ENCODE data around the gene MYLK. TPM values are rescaled to one million over a fixed set of nuclear protein-coding genes. Genes with fewer than 3 reads are reported as not detected.

Gene MYLK
- total and polyA plus RNA-seq, 4 donors = 17.1 to 158 (median 41.9) TPM

- 95% methylated on average over 3 of the region's 3 CpGs for WGBS
- DNase-seq (ENCODE audit: low spot score) = no peak
- Histone ChIP-seq H3K4me1 (ENCODE audit: control insufficient read depth in 4 of 4, insufficient read depth in 4 of 4, low read length in 3 of 4) (peaks cover under 1 to 24% (median 1%) of the 10 kb centered on the region in 4 donors), H3K9ac (ENCODE audit: low read depth in 1 of 2, low read length in 2 of 2) (no peak overlapping the region), H3K36me3 (ENCODE audit: control insufficient read depth in 4 of 4, insufficient read depth in 3 of 4, low read depth in 1 of 4, low read length in 3 of 4) (no peaks in the 10 kb centered on the region), H3K4me3 (ENCODE audit: low read depth in 1 of 3, low read length in 3 of 3) (no peak overlapping the region), H3K27me3 (ENCODE audit: control insufficient read depth in 4 of 4, insufficient read depth in 4 of 4, low read length in 3 of 4) (no peaks in the 10 kb centered on the region), H3K9me3 (ENCODE audit: control insufficient read depth in 4 of 4, low read length in 3 of 4) (no peaks in the 10 kb centered on the region), H3K27ac (ENCODE audit: low read depth in 1 of 2, low read length in 2 of 2) (no peak overlapping the region)
- TF ChIP-seq RXRA (IDR thresholded peaks at IDR 0.05) (no peak), NR2F2 (IDR thresholded peaks at IDR 0.05) (no peak), CTCF (IDR thresholded peaks at IDR 0.05; ENCODE audit: low read depth, low read length, missing input control) (no peak)
These were observed 109.7 kb downstream of the MYLK start for GRCh38 chr3:123774474-123774873.

- DNase-seq (ENCODE audit: low spot score) = no peak
- Histone ChIP-seq H3K36me3 (ENCODE audit: control insufficient read depth in 4 of 4, insufficient read depth in 3 of 4, low read depth in 1 of 4, low read length in 3 of 4) (no peaks in the 10 kb centered on the region), H3K27ac (ENCODE audit: low read depth in 1 of 2, low read length in 2 of 2) (no peak overlapping the region), H3K9ac (ENCODE audit: low read depth in 1 of 2, low read length in 2 of 2) (no peak overlapping the region), H3K4me3 (ENCODE audit: low read depth in 1 of 3, low read length in 3 of 3) (no peak overlapping the region), H3K4me1 (ENCODE audit: control insufficient read depth in 4 of 4, insufficient read depth in 4 of 4, low read length in 3 of 4) (peaks cover 2 to 28% (median 6%) of the 10 kb centered on the region in 4 donors), H3K9me3 (ENCODE audit: control insufficient read depth in 4 of 4, low read length in 3 of 4) (no peaks in the 10 kb centered on the region), H3K27me3 (ENCODE audit: control insufficient read depth in 4 of 4, insufficient read depth in 4 of 4, low read length in 3 of 4) (no peaks in the 10 kb centered on the region)
- TF ChIP-seq FOXA2 (IDR thresholded peaks at IDR 0.05) (no peak), RAD21 (IDR thresholded peaks at IDR 0.05) (no peak), HNF4G (IDR thresholded peaks at IDR 0.05) (no peak), SP1 (IDR thresholded peaks at IDR 0.05) (no peak), FOXA1 (IDR thresholded peaks at IDR 0.05) (no peak), ATF3 (IDR thresholded peaks at IDR 0.05) (no peak), MAX (IDR thresholded peaks at IDR 0.05) (no peak)
- WGBS = 75% methylated on average over 7 of the region's 7 CpGs
These were observed 110.3 kb downstream of the MYLK start for GRCh38 chr3:123773681-123774431.

- 82% methylated on average over 3 of the region's 3 CpGs for WGBS
- Histone ChIP-seq H3K27ac (ENCODE audit: low read depth in 1 of 2, low read length in 2 of 2) (peak overlapping the region in 1 of 2 donors; percentile 3), H3K4me1 (ENCODE audit: control insufficient read depth in 4 of 4, insufficient read depth in 4 of 4, low read length in 3 of 4) (peaks cover 15 to 56% (median 45%) of the 10 kb centered on the region in 4 donors)
These were observed 114.8 kb downstream of the MYLK start for GRCh38 chr3:123769356-123769743.

More at GRCh38 chr3:123769356-123769743, 114.8 kb downstream of the MYLK start:
- Histone ChIP-seq H3K9ac (ENCODE audit: low read depth in 1 of 2, low read length in 2 of 2) (no peak overlapping the region), H3K9me3 (ENCODE audit: control insufficient read depth in 4 of 4, low read length in 3 of 4) (no peaks in the 10 kb centered on the region), H3K36me3 (ENCODE audit: control insufficient read depth in 4 of 4, insufficient read depth in 3 of 4, low read depth in 1 of 4, low read length in 3 of 4) (no peaks in the 10 kb centered on the region), H3K4me3 (ENCODE audit: low read depth in 1 of 3, low read length in 3 of 3) (no peak overlapping the region), H3K27me3 (ENCODE audit: control insufficient read depth in 4 of 4, insufficient read depth in 4 of 4, low read length in 3 of 4) (no peaks in the 10 kb centered on the region)
- DNase-seq (ENCODE audit: low spot score) = no peak
- TF ChIP-seq REST (IDR thresholded peaks at IDR 0.05) (no peak), RAD21 (IDR thresholded peaks at IDR 0.05) (no peak), JUND (IDR thresholded peaks at IDR 0.05) (no peak), RXRA (IDR thresholded peaks at IDR 0.05) (no peak), EGR1 (IDR thresholded peaks at IDR 0.05; ENCODE audit: low read depth in 2 of 2) (no peak), FOXA2 (IDR thresholded peaks at IDR 0.05) (no peak), NR2F2 (IDR thresholded peaks at IDR 0.05) (no peak), HNF4G (IDR thresholded peaks at IDR 0.05) (no peak), MAX (IDR thresholded peaks at IDR 0.05) (no peak), TAF1 (conservative IDR thresholded peaks at IDR 0.05) (no peak), CTCF (IDR thresholded peaks at IDR 0.05; ENCODE audit: low read depth, low read length, missing input control) (no peak), ZBTB33 (IDR thresholded peaks at IDR 0.05) (no peak), FOXA1 (IDR thresholded peaks at IDR 0.05) (no peak)

Measured in liver (tissue), 9 donors.